Chondrocyte (in vitro differentiated cells): ENCODE results near the gene RGS7. TPM values are rescaled to one million over a fixed set of nuclear protein-coding genes. Genes with fewer than 3 reads are reported as not detected.

ENCODE experiments used
- DNase-seq: peaks from one replicate; pipeline ENCODE4 v3.0.0; 2021; ENCODE audit warnings: mixed read lengths, low spot score
- H3K27ac Mint-ChIP-seq: one replicate; pipeline ENCODE4 v1.8.0; 2021; ENCODE audit warnings: mild to moderate bottlenecking, moderate library complexity, mixed read lengths; ENCODE audit not compliant: unreplicated experiment
- H3K27me3 Mint-ChIP-seq: 2 replicates; pipeline ENCODE4 v1.8.0; 2021; ENCODE audit warnings: low read depth, mixed read lengths
- H3K36me3 Mint-ChIP-seq: 2 replicates; pipeline ENCODE4 v1.8.0; 2021; ENCODE audit warnings: low read depth, mixed read lengths
- H3K4me1 Mint-ChIP-seq: 2 replicates; pipeline ENCODE4 v1.8.0; 2021; ENCODE audit warnings: low read depth, mild to moderate bottlenecking, mixed read lengths
- H3K4me3 Mint-ChIP-seq: one replicate; pipeline ENCODE4 v1.8.0; 2021; ENCODE audit warnings: mild to moderate bottlenecking, moderate library complexity, mixed read lengths; ENCODE audit not compliant: unreplicated experiment
- H3K9me3 Mint-ChIP-seq: 2 replicates; pipeline ENCODE4 v1.8.0; 2021; ENCODE audit warnings: low read depth, mixed read lengths
- total RNA-seq: library from RNA; stranded (reverse); gene quantifications from 3 replicates; pipeline ENCODE4 v1.2.1, GENCODE V29; 2021
- TF ChIP-seq, protein P1 (sequence below): fragments of 200-600 bp; sonication (generic); IDR thresholded peaks from 2 replicates; pipeline ENCODE4 v1.5.0; 2021; ENCODE audit warnings: antibody characterized with exemption, mild to moderate bottlenecking, moderate library complexity

Gene RGS7
- total RNA-seq, 1 donor from 2014 or later, result 3.9 TPM

DNA sequence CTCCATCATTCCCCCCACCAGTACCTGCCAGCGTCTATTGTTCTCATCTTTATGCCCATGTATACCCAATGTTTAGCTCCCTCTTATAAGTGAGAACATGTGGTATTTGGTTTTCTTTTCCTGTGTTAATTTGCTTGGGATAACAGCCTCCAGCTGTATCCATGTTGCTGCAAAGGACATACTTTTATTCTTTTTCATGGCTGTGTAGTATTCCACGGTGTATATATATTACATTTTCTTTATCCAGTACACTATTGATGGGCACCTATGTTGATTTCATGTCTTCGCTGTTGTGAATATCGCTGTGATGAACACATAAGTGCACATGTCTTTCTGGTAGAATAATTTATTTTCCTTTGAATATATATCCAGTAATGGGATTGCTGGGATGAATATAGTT is 431.7 kb downstream of the RGS7 start:
- Mint-ChIP-seq H3K36me3 (peaks cover 2% of the 10 kb centered on the region), H3K9me3 (peaks cover 10% of the 10 kb centered on the region), H3K4me1 (no peaks in the 10 kb centered on the region), H3K27me3 (no peaks in the 10 kb centered on the region), H3K4me3 (no peak overlapping the region), H3K27ac (no peak overlapping the region)
- DNase-seq, result no peak
- TF ChIP-seq, protein P1, sequence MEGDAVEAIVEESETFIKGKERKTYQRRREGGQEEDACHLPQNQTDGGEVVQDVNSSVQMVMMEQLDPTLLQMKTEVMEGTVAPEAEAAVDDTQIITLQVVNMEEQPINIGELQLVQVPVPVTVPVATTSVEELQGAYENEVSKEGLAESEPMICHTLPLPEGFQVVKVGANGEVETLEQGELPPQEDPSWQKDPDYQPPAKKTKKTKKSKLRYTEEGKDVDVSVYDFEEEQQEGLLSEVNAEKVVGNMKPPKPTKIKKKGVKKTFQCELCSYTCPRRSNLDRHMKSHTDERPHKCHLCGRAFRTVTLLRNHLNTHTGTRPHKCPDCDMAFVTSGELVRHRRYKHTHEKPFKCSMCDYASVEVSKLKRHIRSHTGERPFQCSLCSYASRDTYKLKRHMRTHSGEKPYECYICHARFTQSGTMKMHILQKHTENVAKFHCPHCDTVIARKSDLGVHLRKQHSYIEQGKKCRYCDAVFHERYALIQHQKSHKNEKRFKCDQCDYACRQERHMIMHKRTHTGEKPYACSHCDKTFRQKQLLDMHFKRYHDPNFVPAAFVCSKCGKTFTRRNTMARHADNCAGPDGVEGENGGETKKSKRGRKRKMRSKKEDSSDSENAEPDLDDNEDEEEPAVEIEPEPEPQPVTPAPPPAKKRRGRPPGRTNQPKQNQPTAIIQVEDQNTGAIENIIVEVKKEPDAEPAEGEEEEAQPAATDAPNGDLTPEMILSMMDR, result no peak

DNA sequence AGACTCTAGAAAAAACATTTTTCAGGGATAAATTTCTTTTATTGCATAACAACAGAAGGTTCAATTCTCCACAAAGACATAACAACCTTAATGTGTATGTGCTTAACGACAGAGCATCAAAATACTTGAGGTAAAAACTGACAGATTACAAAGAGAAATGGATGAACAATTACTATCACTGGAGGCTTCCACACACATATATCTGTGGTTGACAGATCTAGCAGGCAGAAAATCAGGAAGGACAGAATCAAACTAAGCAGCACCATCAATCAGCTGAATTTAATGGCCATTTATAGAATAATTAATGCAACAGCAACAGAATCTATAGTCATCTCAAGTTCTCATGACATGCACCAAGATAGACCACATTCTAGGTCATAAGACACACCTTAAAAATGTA is 439.0 kb downstream of the RGS7 start:
- no peak overlapping the region for H3K27ac Mint-ChIP-seq
- TF ChIP-seq, protein P1, result no peak
- DNase-seq, result no peak
- H3K27me3 Mint-ChIP-seq, result no peaks in the 10 kb centered on the region
- H3K4me3 Mint-ChIP-seq, result no peak overlapping the region
- H3K9me3 Mint-ChIP-seq, result peaks cover 13% of the 10 kb centered on the region
- H3K36me3 Mint-ChIP-seq, result peaks cover 4% of the 10 kb centered on the region
- H3K4me1 Mint-ChIP-seq, result peaks cover 2% of the 10 kb centered on the region

DNA sequence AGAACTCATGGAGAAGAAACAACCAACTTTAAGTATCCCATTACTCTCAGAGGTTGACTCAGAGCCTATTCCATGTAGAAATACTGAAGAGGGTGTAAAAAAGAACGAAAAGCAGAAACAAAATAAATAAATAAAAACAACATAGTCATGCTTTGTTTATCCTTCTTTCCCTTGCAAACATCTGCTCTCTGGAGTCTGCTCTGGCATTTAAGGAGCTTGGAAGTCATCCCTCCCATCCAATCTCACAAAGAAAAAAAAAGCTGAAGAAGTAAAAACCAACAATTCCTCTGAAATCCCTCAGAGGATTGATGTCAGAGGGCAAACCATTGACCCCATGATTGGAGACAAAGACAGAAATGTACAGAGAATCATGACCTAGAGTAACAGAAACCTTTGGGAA is 442.5 kb downstream of the RGS7 start:
- no peaks in the 10 kb centered on the region for H3K36me3 Mint-ChIP-seq
- H3K27me3 Mint-ChIP-seq, result no peaks in the 10 kb centered on the region
- H3K27ac Mint-ChIP-seq, result no peak overlapping the region
- H3K9me3 Mint-ChIP-seq, result no peaks in the 10 kb centered on the region
- no peak for DNase-seq
- peaks cover 2% of the 10 kb centered on the region for H3K4me1 Mint-ChIP-seq
- TF ChIP-seq, protein P1, result no peak
- no peak overlapping the region for H3K4me3 Mint-ChIP-seq

DNA sequence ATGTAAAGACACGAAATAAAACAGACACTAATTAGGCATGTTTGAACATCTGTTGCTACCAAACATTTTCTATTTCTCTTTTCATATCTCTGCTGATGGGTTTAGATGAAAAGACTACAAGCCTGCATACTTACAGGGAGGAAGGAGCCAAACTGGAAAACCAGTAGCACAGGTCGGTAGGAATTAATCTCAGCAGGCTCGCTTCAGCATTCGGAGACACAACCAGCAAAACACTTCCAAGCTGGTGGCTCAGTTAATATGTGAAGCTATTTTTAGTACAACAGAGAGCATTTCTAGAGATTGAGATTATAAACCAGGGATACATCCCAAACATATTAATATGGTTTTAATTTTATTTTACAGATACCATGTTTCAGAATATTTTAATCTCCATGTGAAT is 444.2 kb downstream of the RGS7 start:
- no peaks in the 10 kb centered on the region for H3K9me3 Mint-ChIP-seq

DNA sequence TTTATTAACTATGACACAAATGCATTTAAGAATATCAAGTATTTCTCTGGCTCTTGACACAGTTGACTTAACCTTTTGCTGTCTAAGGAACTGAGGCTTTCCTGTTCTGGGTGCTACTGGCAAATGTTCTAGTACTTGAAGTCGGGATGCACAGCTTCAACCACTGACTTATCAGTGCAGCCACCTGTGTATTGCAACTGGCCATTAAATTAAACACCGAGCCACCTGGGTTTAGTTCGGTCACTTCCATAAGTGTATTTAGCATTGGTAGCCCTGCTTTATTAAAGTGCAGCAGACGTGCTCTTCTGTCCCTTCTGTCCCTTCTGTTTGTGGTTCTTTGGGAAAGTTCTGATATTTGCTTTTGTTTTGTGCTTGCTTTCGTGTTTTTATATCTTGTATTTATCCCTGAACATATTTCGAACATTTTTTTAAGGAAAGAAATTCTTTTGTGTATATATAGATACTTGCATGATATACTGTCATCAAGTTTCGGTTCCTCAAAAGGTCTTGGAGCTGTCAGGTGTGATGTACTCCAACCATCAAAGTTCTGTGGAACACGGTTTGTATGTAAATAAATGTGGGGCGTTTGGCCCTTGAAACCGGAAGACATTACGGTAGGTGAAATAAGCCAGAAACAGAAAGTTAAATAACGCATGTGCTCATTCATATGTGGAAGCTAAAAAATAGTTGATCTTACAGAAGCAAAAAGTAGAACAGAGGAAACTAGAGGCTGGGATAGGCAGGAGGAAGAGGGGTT is 447.1 kb downstream of the RGS7 start:
- TF ChIP-seq, protein P1, result no peak
- Mint-ChIP-seq H3K27me3 (no peaks in the 10 kb centered on the region), H3K9me3 (no peaks in the 10 kb centered on the region)

More for the DNA sequence above, 444.2 kb downstream of the RGS7 start:
- no peak overlapping the region for H3K4me3 Mint-ChIP-seq
- H3K27ac Mint-ChIP-seq, result no peak overlapping the region
- no peaks in the 10 kb centered on the region for H3K27me3 Mint-ChIP-seq
- no peaks in the 10 kb centered on the region for H3K36me3 Mint-ChIP-seq
- no peak for DNase-seq
- H3K4me1 Mint-ChIP-seq, result peaks cover 2% of the 10 kb centered on the region
- TF ChIP-seq, protein P1, result no peak

More for the DNA sequence above, 447.1 kb downstream of the RGS7 start:
- H3K4me1 Mint-ChIP-seq, result peaks cover 11% of the 10 kb centered on the region
- H3K36me3 Mint-ChIP-seq, result no peaks in the 10 kb centered on the region
- DNase-seq, result no peak
- no peak overlapping the region for H3K4me3 Mint-ChIP-seq
- no peak overlapping the region for H3K27ac Mint-ChIP-seq
